SJCRH30 (cell line): ENCODE data around the gene BTK. TPM values are rescaled to one million over a fixed set of nuclear protein-coding genes. Genes with fewer than 3 reads are reported as not detected.

Experiments used
- DNase-seq, 2 experiments: peaks; one replicate each; pipeline ENCODE4 v3.0.0-alpha.2; 2015 to 2020
- H3K27ac ChIP-seq: fragments of 250-450 bp; sonication (Bioruptor Pico); 2 replicates; pipeline ENCODE4 v1.5.1; 2020; ENCODE audit warnings: mild to moderate bottlenecking, moderate library complexity
- H3K27me3 ChIP-seq: fragments of 250-450 bp; sonication (Bioruptor Pico); 2 replicates; pipeline ENCODE4 v1.5.1; 2020; ENCODE audit warnings: mild to moderate bottlenecking, moderate library complexity
- H3K36me3 ChIP-seq: fragments of 250-450 bp; sonication (Bioruptor Pico); 2 replicates; pipeline ENCODE4 v1.5.1; 2020; ENCODE audit warnings: mild to moderate bottlenecking, moderate library complexity
- H3K4me1 ChIP-seq: fragments of 250-450 bp; sonication (Bioruptor Pico); 2 replicates; pipeline ENCODE4 v1.5.1; 2020; ENCODE audit warnings: mild to moderate bottlenecking, moderate library complexity
- H3K4me3 ChIP-seq: fragments of 250-450 bp; sonication (Bioruptor Pico); 2 replicates; pipeline ENCODE4 v1.5.1; 2020; ENCODE audit warnings: mild to moderate bottlenecking, moderate library complexity
- H3K9me3 ChIP-seq: fragments of 250-450 bp; sonication (Bioruptor Pico); replicated peaks from 2 replicates; pipeline ENCODE4 v1.5.1; 2020; ENCODE audit warnings: mild to moderate bottlenecking, moderate library complexity
- total RNA-seq: library from RNA; depleted of rRNA; stranded (reverse); fragments of >200 nt; shearing (Covaris generic); gene quantifications from 2 replicates; pipeline ENCODE4 v1.2.3, GENCODE V29; 2014

The BTK gene
- total RNA-seq, 1 experiment from 2014 or later, result not detected

- DNase-seq, result peak; percentile 93 to 97
- H3K36me3 ChIP-seq, result 0 out of 2 replicates have a peak, but pooled peaks cover 3% of the 10 kb centered on the region
- H3K27ac ChIP-seq, result peak within 1 kb of the TSS; percentile 82
- no peaks in the 10 kb centered on the region for H3K4me1 ChIP-seq
- no peaks in the 10 kb centered on the region for H3K27me3 ChIP-seq
- peak within 1 kb of the TSS; percentile 71 for H3K4me3 ChIP-seq
- no peaks in the 10 kb centered on the region for H3K9me3 ChIP-seq
These were observed 21.9 kb upstream of the BTK start, which contains the start of the genes GLA and HNRNPH2 for GRCh38 chrX:101407748-101408531. GLA (minus strand) TSS chrX:101407925; CDS start chrX:101407903, 22 bp downstream. HNRNPH2 (plus strand) TSS chrX:101408222; CDS start chrX:101411989, 3,767 bp downstream.

GRCh38 chrX:101407167-101407747 lies 21.3 kb upstream of the BTK start:
- peak overlapping the region; percentile 71 for H3K4me3 ChIP-seq
- H3K4me1 ChIP-seq, result no peaks in the 10 kb centered on the region
- peak overlapping the region; percentile 82 for H3K27ac ChIP-seq
- no peaks in the 10 kb centered on the region for H3K27me3 ChIP-seq
- DNase-seq, result peak in 1 of 2 experiments; percentile 23
- no peaks in the 10 kb centered on the region for H3K9me3 ChIP-seq
- H3K36me3 ChIP-seq, result 0 out of 2 replicates have a peak, but pooled peaks cover 3% of the 10 kb centered on the region

GRCh38 chrX:101399825-101400224 lies 13.8 kb upstream of the BTK start:
- Histone ChIP-seq H3K27ac (no peak overlapping the region), H3K27me3 (no peaks in the 10 kb centered on the region), H3K36me3 (peaks cover 16% of the 10 kb centered on the region), H3K4me3 (no peak overlapping the region), H3K9me3 (no peaks in the 10 kb centered on the region), H3K4me1 (no peaks in the 10 kb centered on the region)
- DNase-seq, result no peak

GRCh38 chrX:101398694-101399093 lies 12.7 kb upstream of the BTK start:
- H3K36me3 ChIP-seq, result peaks cover 22% of the 10 kb centered on the region
- no peaks in the 10 kb centered on the region for H3K9me3 ChIP-seq
- DNase-seq, result no peak
- H3K4me1 ChIP-seq, result no peaks in the 10 kb centered on the region
- no peak overlapping the region for H3K4me3 ChIP-seq
- no peaks in the 10 kb centered on the region for H3K27me3 ChIP-seq
- H3K27ac ChIP-seq, result no peak overlapping the region

GRCh38 chrX:101397779-101398178 lies 11.8 kb upstream of the BTK start:
- Histone ChIP-seq H3K27ac (no peak overlapping the region), H3K4me3 (no peak overlapping the region), H3K9me3 (no peaks in the 10 kb centered on the region), H3K36me3 (peaks cover 29% of the 10 kb centered on the region), H3K27me3 (no peaks in the 10 kb centered on the region), H3K4me1 (no peaks in the 10 kb centered on the region)
- DNase-seq, result no peak

- Histone ChIP-seq H3K4me1 (no peaks in the 10 kb centered on the region), H3K27me3 (no peaks in the 10 kb centered on the region), H3K36me3 (peaks cover 47% of the 10 kb centered on the region), H3K4me3 (no peak overlapping the region), H3K27ac (no peak overlapping the region), H3K9me3 (no peaks in the 10 kb centered on the region)
- DNase-seq, result no peak
These were observed 9.8 kb upstream of the BTK start for GRCh38 chrX:101395789-101396188.

- Histone ChIP-seq H3K4me3 (no peak overlapping the region), H3K27me3 (no peaks in the 10 kb centered on the region), H3K36me3 (peaks cover 47% of the 10 kb centered on the region), H3K27ac (no peak overlapping the region), H3K9me3 (no peaks in the 10 kb centered on the region), H3K4me1 (no peaks in the 10 kb centered on the region)
- DNase-seq, result no peak
These were observed 8.4 kb upstream of the BTK start for GRCh38 chrX:101394372-101394771.

GRCh38 chrX:101393530-101394305 lies 7.7 kb upstream of the BTK start:
- no peak for DNase-seq
- peaks cover 47% of the 10 kb centered on the region for H3K36me3 ChIP-seq

GRCh38 chrX:101391831-101392230 lies 5.8 kb upstream of the BTK start:
- H3K27me3 ChIP-seq, result no peaks in the 10 kb centered on the region
- H3K27ac ChIP-seq, result peak overlapping the region; percentile 87
- DNase-seq, result no peak
- no peaks in the 10 kb centered on the region for H3K9me3 ChIP-seq
- H3K36me3 ChIP-seq, result peaks cover 47% of the 10 kb centered on the region
- H3K4me3 ChIP-seq, result peak overlapping the region; percentile 86
- no peaks in the 10 kb centered on the region for H3K4me1 ChIP-seq

More at GRCh38 chrX:101393530-101394305, 7.7 kb upstream of the BTK start:
- Histone ChIP-seq H3K4me1 (no peaks in the 10 kb centered on the region), H3K27me3 (no peaks in the 10 kb centered on the region), H3K9me3 (no peaks in the 10 kb centered on the region), H3K27ac (peak overlapping the region; percentile 12; the same call in 1 of the 2 replicates), H3K4me3 (no peak overlapping the region)

GRCh38 chrX:101390664-101391525 lies 4.9 kb upstream of the BTK start, which contains the start of gene RPL36A:
RPL36A (plus strand) TSS chrX:101391011; CDS start chrX:101391044, 33 bp downstream.
- H3K4me1 ChIP-seq, result no peaks in the 10 kb centered on the region
- H3K36me3 ChIP-seq, result peaks cover 43% of the 10 kb centered on the region
- peak within 1 kb of the TSS; percentile 86 for H3K4me3 ChIP-seq
- peak; percentile 92 to 95 for DNase-seq
- H3K9me3 ChIP-seq, result no peaks in the 10 kb centered on the region
- H3K27ac ChIP-seq, result peak within 1 kb of the TSS; percentile 87
- no peaks in the 10 kb centered on the region for H3K27me3 ChIP-seq

- DNase-seq, result no peak
- H3K4me3 ChIP-seq, result no peak overlapping the region
- no peaks in the 10 kb centered on the region for H3K4me1 ChIP-seq
- H3K36me3 ChIP-seq, result peaks cover 25% of the 10 kb centered on the region
- no peaks in the 10 kb centered on the region for H3K9me3 ChIP-seq
- no peaks in the 10 kb centered on the region for H3K27me3 ChIP-seq
- no peak overlapping the region for H3K27ac ChIP-seq
These were observed 2.6 kb upstream of the BTK start for GRCh38 chrX:101388604-101389003.

- H3K27me3 ChIP-seq, result no peaks in the 10 kb centered on the region
These were observed 523 bp upstream of the BTK start for GRCh38 chrX:101386542-101386885.

GRCh38 chrX:101385026-101385684 lies 836 bp downstream of the BTK start:
- DNase-seq, result no peak
- Histone ChIP-seq H3K4me3 (no peak overlapping the region), H3K36me3 (no peaks in the 10 kb centered on the region), H3K27ac (no peak overlapping the region), H3K4me1 (no peaks in the 10 kb centered on the region), H3K9me3 (no peaks in the 10 kb centered on the region), H3K27me3 (no peaks in the 10 kb centered on the region)

More at GRCh38 chrX:101386542-101386885, 523 bp upstream of the BTK start:
- no peak for DNase-seq
- no peaks in the 10 kb centered on the region for H3K4me1 ChIP-seq
- peaks cover 6% of the 10 kb centered on the region for H3K36me3 ChIP-seq
- H3K4me3 ChIP-seq, result no peak overlapping the region
- no peaks in the 10 kb centered on the region for H3K9me3 ChIP-seq
- H3K27ac ChIP-seq, result no peak overlapping the region
